ENCODE measurements around the gene PGM2L1. TPM values are rescaled to one million over a fixed set of nuclear protein-coding genes. Genes with fewer than 3 reads are reported as not detected.

The PGM2L1 gene
- total and polyA plus RNA-seq, 2 of the 4 experiments (the other 2 are of a cell fraction) = 0.72 to 1.8 TPM

- CTCF ChIA-PET = no interaction called here
- Histone ChIP-seq H3K79me1 (ENCODE audit: low read depth in 1 of 2, low read length in 2 of 2) (no peaks in the 10 kb centered on the region), H3K9ac (ENCODE audit: low read depth, low read length) (no peak overlapping the region), H3K4ac (ENCODE audit: low read depth, low read length) (no peak overlapping the region), H3K14ac (replicated peaks; ENCODE audit: low read depth, low read length) (no peak overlapping the region), H4K5ac (ENCODE audit: low read depth, low read length) (no peak overlapping the region), H3K27ac (ENCODE audit: insufficient read depth, low read length) (no peak overlapping the region), H4K8ac (ENCODE audit: low read depth in 2 of 2, low read length in 2 of 2) (no peak overlapping the region), H3K27me3 (ENCODE audit: control insufficient read depth, insufficient read depth, low read length) (no peaks in the 10 kb centered on the region), H2BK20ac (ENCODE audit: low read depth, low read length) (no peak overlapping the region), H2AK9ac (replicated peaks; ENCODE audit: low read depth, low read length, poor library complexity) (no peak overlapping the region), H3K4me2 (ENCODE audit: low read depth, low read length) (no peak overlapping the region), H3K56ac (ENCODE audit: extremely low read depth, insufficient read depth, low read length) (no peak overlapping the region), H4K20me1 (ENCODE audit: insufficient read depth, low read length) (no peaks in the 10 kb centered on the region), H2BK120ac (ENCODE audit: low read depth, low read length) (no peak overlapping the region), H3K9me1 (ENCODE audit: insufficient read depth, low read length) (peaks cover 7% of the 10 kb centered on the region; the same call in 1 of the 2 replicates), H3K4me3 (ENCODE audit: insufficient read depth, low read depth, low read length) (no peak overlapping the region), H2AFZ (replicated peaks; ENCODE audit: low read length, poor library complexity) (no peak overlapping the region), H3K18ac (ENCODE audit: low read depth, low read length) (no peak overlapping the region), H3K36me3 (ENCODE audit: control insufficient read depth, insufficient read depth, low read length) (no peaks in the 10 kb centered on the region), H3K4me1 (ENCODE audit: control insufficient read depth, insufficient read depth, low read length) (peaks cover 8% of the 10 kb centered on the region), H2BK5ac (ENCODE audit: low read depth, low read length, poor library complexity, severe bottlenecking) (no peak overlapping the region), H2BK15ac (ENCODE audit: low read depth, low read length) (no peak overlapping the region), H4K91ac (ENCODE audit: insufficient read depth, low read depth, low read length) (no peak overlapping the region), H2AK5ac (ENCODE audit: low read depth, low read length) (no peak overlapping the region), H3K23ac (ENCODE audit: low read depth, low read length) (no peak overlapping the region), H3K9me3 (ENCODE audit: control insufficient read depth, insufficient read depth, low read length) (no peaks in the 10 kb centered on the region)
- dilution Hi-C loops (cut with HindIII; ENCODE audit: low sequenced_read_pairs, unreplicated experiment) (no loop called here), in situ Hi-C loops (cut with MboI; ENCODE audit: low sequenced_read_pairs) (no loop called here), intact Hi-C loops (cut with micrococcal nuclease) (no loop called here)
- BruUV-seq (replicated peaks) = no TSS peak
- POLR2A ChIA-PET (ENCODE audit: unreplicated experiment) = no interaction called here
- ATAC-seq (ENCODE audit: low read depth) (no peak), DNase-seq (no peak)
- WGBS, 2 experiments (ENCODE audit: extremely low coverage in 2 of 2, insufficient read length in 1 of 2) = no CpG with 5 or more reads among the region's 1 CpG
- no peak for TF ChIP-seq POLR2A (IDR thresholded peaks at IDR 0.05; ENCODE audit: low read depth, low read length)
- no peak for TF ChIP-seq CEBPB (IDR thresholded peaks at IDR 0.05; ENCODE audit: low read depth, low read length)
- no peak for TF ChIP-seq BHLHE40 (IDR thresholded peaks at IDR 0.05; ENCODE audit: low read depth, low read length)
- TF ChIP-seq MAFK (IDR thresholded peaks at IDR 0.05; ENCODE audit: low read depth, low read length) = no peak
- TF ChIP-seq SMC3 (IDR thresholded peaks at IDR 0.05; ENCODE audit: low read depth, low read length) = no peak
- TF ChIP-seq RFX5 (IDR thresholded peaks at IDR 0.05; ENCODE audit: low read depth, low read length) = no peak
- TF ChIP-seq, protein P1, sequence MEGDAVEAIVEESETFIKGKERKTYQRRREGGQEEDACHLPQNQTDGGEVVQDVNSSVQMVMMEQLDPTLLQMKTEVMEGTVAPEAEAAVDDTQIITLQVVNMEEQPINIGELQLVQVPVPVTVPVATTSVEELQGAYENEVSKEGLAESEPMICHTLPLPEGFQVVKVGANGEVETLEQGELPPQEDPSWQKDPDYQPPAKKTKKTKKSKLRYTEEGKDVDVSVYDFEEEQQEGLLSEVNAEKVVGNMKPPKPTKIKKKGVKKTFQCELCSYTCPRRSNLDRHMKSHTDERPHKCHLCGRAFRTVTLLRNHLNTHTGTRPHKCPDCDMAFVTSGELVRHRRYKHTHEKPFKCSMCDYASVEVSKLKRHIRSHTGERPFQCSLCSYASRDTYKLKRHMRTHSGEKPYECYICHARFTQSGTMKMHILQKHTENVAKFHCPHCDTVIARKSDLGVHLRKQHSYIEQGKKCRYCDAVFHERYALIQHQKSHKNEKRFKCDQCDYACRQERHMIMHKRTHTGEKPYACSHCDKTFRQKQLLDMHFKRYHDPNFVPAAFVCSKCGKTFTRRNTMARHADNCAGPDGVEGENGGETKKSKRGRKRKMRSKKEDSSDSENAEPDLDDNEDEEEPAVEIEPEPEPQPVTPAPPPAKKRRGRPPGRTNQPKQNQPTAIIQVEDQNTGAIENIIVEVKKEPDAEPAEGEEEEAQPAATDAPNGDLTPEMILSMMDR (conservative IDR thresholded peaks at IDR 0.05; ENCODE audit: low read depth, low read length) = no peak
- no peak for TF ChIP-seq CHD1 (IDR thresholded peaks at IDR 0.05; ENCODE audit: low read depth, low read length)
- no peak for TF ChIP-seq FOS (IDR thresholded peaks at IDR 0.05; ENCODE audit: low read depth, low read length)
- TF ChIP-seq MXI1 (IDR thresholded peaks at IDR 0.05; ENCODE audit: borderline replicate concordance, low read depth, low read length) = no peak
- no peak for TF ChIP-seq ELK1 (IDR thresholded peaks at IDR 0.05; ENCODE audit: borderline replicate concordance, low read depth, low read length)
- TF ChIP-seq NFE2L2 (IDR thresholded peaks at IDR 0.05; ENCODE audit: low read depth, low read length) = no peak
- no peak for TF ChIP-seq RAD21 (IDR thresholded peaks at IDR 0.05; ENCODE audit: low read length)
- no peak for TF ChIP-seq USF2 (IDR thresholded peaks at IDR 0.05; ENCODE audit: low read depth, low read length)
Observed at GRCh38 chr11:74333193-74333592, 65.0 kb downstream of the PGM2L1 start.
